HepG2 (cell line): ENCODE results near the gene SLC23A2.

Experiments
- FOXA3 ChIP-seq: IDR thresholded peaks from 2 replicates; pipeline ENCODE4 v1.6.1; 2016; ENCODE audit warnings: missing genetic modification reagents, missing compliant biosample characterization
- GFI1 ChIP-seq: sonication (generic); formaldehyde crosslinking; IDR thresholded peaks from 2 replicates; pipeline ENCODE4 v1.5.0; 2020; ENCODE audit warnings: missing genetic modification reagents, mild to moderate bottlenecking, borderline replicate concordance
- MED13 ChIP-seq: sonication (generic); formaldehyde crosslinking; IDR thresholded peaks from 2 replicates; pipeline ENCODE4 v1.5.0; 2020; ENCODE audit warnings: missing genetic modification reagents
- POLR2A ChIP-seq, 2 experiments: IDR thresholded peaks; 2 replicates each; pipeline ENCODE4 v1.6.1; 2011; ENCODE audit warnings: low read depth in 2 of 2, low read length in 2 of 2, mild to moderate bottlenecking in 1 of 2, moderate library complexity in 1 of 2; ENCODE audit not compliant: insufficient read depth in 1 of 2
- SMAD9 ChIP-seq: sonication (generic); formaldehyde crosslinking; IDR thresholded peaks from 2 replicates; pipeline ENCODE4 v1.5.1; 2020; ENCODE audit warnings: mild to moderate bottlenecking, missing genetic modification reagents
- TF ChIP-seq, protein P1 (sequence below): sonication (generic); formaldehyde crosslinking; IDR thresholded peaks from 2 replicates; pipeline ENCODE4 v1.5.0; 2020; ENCODE audit warnings: mild to moderate bottlenecking, missing genetic modification reagents, moderate library complexity

DNA sequence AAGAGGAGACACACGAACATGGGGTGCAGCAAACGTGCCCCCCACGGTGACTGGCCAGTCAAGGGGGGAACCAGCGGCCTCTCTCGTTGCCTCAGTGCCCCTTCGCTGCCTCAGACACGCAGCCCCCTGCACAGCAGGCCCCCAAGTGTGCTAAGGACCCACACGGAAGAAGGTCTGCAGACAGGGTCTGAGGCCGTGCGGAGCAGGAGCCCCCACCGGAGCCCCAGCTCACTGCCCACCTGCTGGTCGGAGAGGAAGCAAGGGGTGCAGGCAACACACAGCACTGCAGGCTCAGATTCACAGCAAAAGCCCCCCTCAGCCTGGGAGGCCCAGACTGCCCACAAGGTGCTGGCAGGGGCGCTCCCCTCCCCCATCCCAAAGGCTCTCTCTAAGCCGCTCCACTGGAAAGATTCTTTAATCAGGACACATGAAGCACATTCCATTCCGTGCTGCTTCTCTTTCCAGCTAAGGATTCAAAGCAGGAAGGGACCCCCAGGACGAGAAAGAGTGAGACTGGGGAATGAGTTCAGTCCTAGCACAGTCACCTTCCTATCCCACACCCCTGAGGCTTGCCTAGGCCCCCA, 105.1 kb downstream of the SLC23A2 start:
- TF ChIP-seq FOXA3 (CRISPR knock-in tag) (no peak), SMAD9 (CRISPR knock-in tag) (no peak), GFI1 (CRISPR knock-in tag) (no peak), MED13 (CRISPR knock-in tag) (no peak), POLR2A (IDR thresholded peaks at IDR 0.05; ENCODE audit: insufficient read depth in 1 of 2, low read depth in 2 of 2, low read length in 2 of 2) (no peak)
- TF ChIP-seq, protein P1, sequence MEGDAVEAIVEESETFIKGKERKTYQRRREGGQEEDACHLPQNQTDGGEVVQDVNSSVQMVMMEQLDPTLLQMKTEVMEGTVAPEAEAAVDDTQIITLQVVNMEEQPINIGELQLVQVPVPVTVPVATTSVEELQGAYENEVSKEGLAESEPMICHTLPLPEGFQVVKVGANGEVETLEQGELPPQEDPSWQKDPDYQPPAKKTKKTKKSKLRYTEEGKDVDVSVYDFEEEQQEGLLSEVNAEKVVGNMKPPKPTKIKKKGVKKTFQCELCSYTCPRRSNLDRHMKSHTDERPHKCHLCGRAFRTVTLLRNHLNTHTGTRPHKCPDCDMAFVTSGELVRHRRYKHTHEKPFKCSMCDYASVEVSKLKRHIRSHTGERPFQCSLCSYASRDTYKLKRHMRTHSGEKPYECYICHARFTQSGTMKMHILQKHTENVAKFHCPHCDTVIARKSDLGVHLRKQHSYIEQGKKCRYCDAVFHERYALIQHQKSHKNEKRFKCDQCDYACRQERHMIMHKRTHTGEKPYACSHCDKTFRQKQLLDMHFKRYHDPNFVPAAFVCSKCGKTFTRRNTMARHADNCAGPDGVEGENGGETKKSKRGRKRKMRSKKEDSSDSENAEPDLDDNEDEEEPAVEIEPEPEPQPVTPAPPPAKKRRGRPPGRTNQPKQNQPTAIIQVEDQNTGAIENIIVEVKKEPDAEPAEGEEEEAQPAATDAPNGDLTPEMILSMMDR (CRISPR knock-in tag): no peak
